ENCODE measurements around the gene KDM3B.
"Not testable (repeated sequence)": the region's sequence is repeated elsewhere in the genome, so short reads cannot be mapped to it uniquely, and the experiment has no call there.

Gene KDM3B

GRCh38 chr5:138370537-138370936 is 18.1 kb downstream of the KDM3B start:
- Histone ChIP-seq H3K36me3 (ENCODE audit: insufficient read depth, low read length) (peaks cover 24% of the 10 kb centered on the region), H3K9me3 (ENCODE audit: insufficient read depth, low read depth, low read length) (no peaks in the 10 kb centered on the region), H3K9ac (ENCODE audit: low read depth, low read length) (no peak overlapping the region), H3K27ac (ENCODE audit: low read depth, low read length) (no peak overlapping the region), H3K27me3 (ENCODE audit: insufficient read depth, low read length) (no peaks in the 10 kb centered on the region), H3K4me1 (ENCODE audit: insufficient read depth, low read length) (no peaks in the 10 kb centered on the region), H3K4me3 (ENCODE audit: low read length) (no peak overlapping the region)
- 92% methylated on average over 3 of the region's 3 CpGs for WGBS

- Histone ChIP-seq H3K9me3 (ENCODE audit: insufficient read depth, low read depth, low read length) (no peaks in the 10 kb centered on the region), H3K4me1 (ENCODE audit: insufficient read depth, low read length) (no peaks in the 10 kb centered on the region), H3K4me3 (ENCODE audit: low read length) (no peak overlapping the region), H3K27ac (ENCODE audit: low read depth, low read length) (no peak overlapping the region), H3K27me3 (ENCODE audit: insufficient read depth, low read length) (no peaks in the 10 kb centered on the region), H3K9ac (ENCODE audit: low read depth, low read length) (no peak overlapping the region), H3K36me3 (ENCODE audit: insufficient read depth, low read length) (peaks cover 31% of the 10 kb centered on the region)
- whole genome bisulfite sequencing, result 97% methylated on average over 1 of the region's 2 CpGs
These were observed 19.0 kb downstream of the KDM3B start for GRCh38 chr5:138371454-138371853.

GRCh38 chr5:138372225-138372624 is 19.7 kb downstream of the KDM3B start:
- 93% methylated on average over 1 of the region's 1 CpG for WGBS
- no peaks in the 10 kb centered on the region for H3K9me3 ChIP-seq (ENCODE audit: insufficient read depth, low read depth, low read length)
- no peak overlapping the region for H3K4me3 ChIP-seq (ENCODE audit: low read length)
- no peaks in the 10 kb centered on the region for H3K27me3 ChIP-seq (ENCODE audit: insufficient read depth, low read length)
- peaks cover 39% of the 10 kb centered on the region for H3K36me3 ChIP-seq (ENCODE audit: insufficient read depth, low read length)
- H3K27ac ChIP-seq (ENCODE audit: low read depth, low read length), result no peak overlapping the region
- no peaks in the 10 kb centered on the region for H3K4me1 ChIP-seq (ENCODE audit: insufficient read depth, low read length)
- H3K9ac ChIP-seq (ENCODE audit: low read depth, low read length), result no peak overlapping the region

- H3K27ac ChIP-seq (ENCODE audit: low read depth, low read length), result no peak overlapping the region
- H3K4me3 ChIP-seq (ENCODE audit: low read length), result no peak overlapping the region
- 83% methylated on average over 4 of the region's 5 CpGs for WGBS
These were observed 20.2 kb downstream of the KDM3B start for GRCh38 chr5:138372653-138373052.

GRCh38 chr5:138382347-138382746 is 29.9 kb downstream of the KDM3B start:
- WGBS, result 96% methylated on average over 8 of the region's 8 CpGs
- Histone ChIP-seq H3K9ac (ENCODE audit: low read depth, low read length) (no peak overlapping the region), H3K27me3 (ENCODE audit: insufficient read depth, low read length) (no peaks in the 10 kb centered on the region), H3K4me1 (ENCODE audit: insufficient read depth, low read length) (no peaks in the 10 kb centered on the region), H3K36me3 (ENCODE audit: insufficient read depth, low read length) (peaks cover 84% of the 10 kb centered on the region), H3K27ac (ENCODE audit: low read depth, low read length) (no peak overlapping the region), H3K4me3 (ENCODE audit: low read length) (no peak overlapping the region), H3K9me3 (ENCODE audit: insufficient read depth, low read depth, low read length) (no peaks in the 10 kb centered on the region)

More at GRCh38 chr5:138372653-138373052, 20.2 kb downstream of the KDM3B start:
- Histone ChIP-seq H3K27me3 (ENCODE audit: insufficient read depth, low read length) (no peaks in the 10 kb centered on the region), H3K4me1 (ENCODE audit: insufficient read depth, low read length) (no peaks in the 10 kb centered on the region), H3K9ac (ENCODE audit: low read depth, low read length) (no peak overlapping the region), H3K9me3 (ENCODE audit: insufficient read depth, low read depth, low read length) (no peaks in the 10 kb centered on the region), H3K36me3 (ENCODE audit: insufficient read depth, low read length) (peaks cover 43% of the 10 kb centered on the region)

- Histone ChIP-seq H3K27me3 (ENCODE audit: insufficient read depth, low read length) (no peaks in the 10 kb centered on the region), H3K27ac (ENCODE audit: low read depth, low read length) (no peak overlapping the region), H3K9ac (ENCODE audit: low read depth, low read length) (no peak overlapping the region), H3K4me1 (ENCODE audit: insufficient read depth, low read length) (no peaks in the 10 kb centered on the region), H3K9me3 (ENCODE audit: insufficient read depth, low read depth, low read length) (no peaks in the 10 kb centered on the region), H3K4me3 (ENCODE audit: low read length) (no peak overlapping the region), H3K36me3 (ENCODE audit: insufficient read depth, low read length) (peaks cover 74% of the 10 kb centered on the region)
- WGBS, result 90% methylated on average over 1 of the region's 1 CpG
These were observed 33.2 kb downstream of the KDM3B start for GRCh38 chr5:138385660-138386059.

GRCh38 chr5:138386290-138386689 is 33.8 kb downstream of the KDM3B start:
- 95% methylated on average over 9 of the region's 10 CpGs for WGBS
- H3K4me3 ChIP-seq (ENCODE audit: low read length), result no peak overlapping the region
- no peaks in the 10 kb centered on the region for H3K9me3 ChIP-seq (ENCODE audit: insufficient read depth, low read depth, low read length)
- no peaks in the 10 kb centered on the region for H3K4me1 ChIP-seq (ENCODE audit: insufficient read depth, low read length)
- H3K27me3 ChIP-seq (ENCODE audit: insufficient read depth, low read length), result no peaks in the 10 kb centered on the region
- H3K27ac ChIP-seq (ENCODE audit: low read depth, low read length), result no peak overlapping the region
- peaks cover 75% of the 10 kb centered on the region for H3K36me3 ChIP-seq (ENCODE audit: insufficient read depth, low read length)
- H3K9ac ChIP-seq (ENCODE audit: low read depth, low read length), result no peak overlapping the region

- H3K27ac ChIP-seq (ENCODE audit: low read depth, low read length), result no peak overlapping the region
- H3K4me3 ChIP-seq (ENCODE audit: low read length), result no peak overlapping the region
- no peak overlapping the region for H3K9ac ChIP-seq (ENCODE audit: low read depth, low read length)
- WGBS, result no CpG with 5 or more reads among the region's 3 CpGs
- H3K9me3 ChIP-seq (ENCODE audit: insufficient read depth, low read depth, low read length), result no peaks in the 10 kb centered on the region
- peaks cover 85% of the 10 kb centered on the region for H3K36me3 ChIP-seq (ENCODE audit: insufficient read depth, low read length)
- H3K27me3 ChIP-seq (ENCODE audit: insufficient read depth, low read length), result no peaks in the 10 kb centered on the region
- H3K4me1 ChIP-seq (ENCODE audit: insufficient read depth, low read length), result no peaks in the 10 kb centered on the region
These were observed 36.8 kb downstream of the KDM3B start for GRCh38 chr5:138389332-138389731.

- H3K4me1 ChIP-seq (ENCODE audit: insufficient read depth, low read length); H3K9ac ChIP-seq (ENCODE audit: low read depth, low read length); H3K4me3 ChIP-seq (ENCODE audit: low read length); H3K9me3 ChIP-seq (ENCODE audit: insufficient read depth, low read depth, low read length); H3K27me3 ChIP-seq (ENCODE audit: insufficient read depth, low read length); H3K27ac ChIP-seq (ENCODE audit: low read depth, low read length): not testable (repeated sequence)
- 98% methylated on average over 10 of the region's 10 CpGs for WGBS
- peaks cover 88% of the 10 kb centered on the region for H3K36me3 ChIP-seq (ENCODE audit: insufficient read depth, low read length)
These were observed 37.4 kb downstream of the KDM3B start for GRCh38 chr5:138389911-138390310.

GRCh38 chr5:138391859-138392386 is 39.4 kb downstream of the KDM3B start:
- no peaks in the 10 kb centered on the region for H3K4me1 ChIP-seq (ENCODE audit: insufficient read depth, low read length)
- peaks cover 84% of the 10 kb centered on the region for H3K36me3 ChIP-seq (ENCODE audit: insufficient read depth, low read length)
- no peak overlapping the region for H3K27ac ChIP-seq (ENCODE audit: low read depth, low read length)
- no peak overlapping the region for H3K9ac ChIP-seq (ENCODE audit: low read depth, low read length)
- H3K4me3 ChIP-seq (ENCODE audit: low read length), result no peak overlapping the region
- H3K27me3 ChIP-seq (ENCODE audit: insufficient read depth, low read length), result no peaks in the 10 kb centered on the region
- H3K9me3 ChIP-seq (ENCODE audit: insufficient read depth, low read depth, low read length), result no peaks in the 10 kb centered on the region
- WGBS, result 95% methylated on average over 9 of the region's 9 CpGs

GRCh38 chr5:138402640-138403039 is 50.2 kb downstream of the KDM3B start:
- Histone ChIP-seq H3K4me3 (ENCODE audit: low read length) (no peak overlapping the region), H3K36me3 (ENCODE audit: insufficient read depth, low read length) (peaks cover 82% of the 10 kb centered on the region), H3K9ac (ENCODE audit: low read depth, low read length) (no peak overlapping the region), H3K9me3 (ENCODE audit: insufficient read depth, low read depth, low read length) (no peaks in the 10 kb centered on the region), H3K4me1 (ENCODE audit: insufficient read depth, low read length) (no peaks in the 10 kb centered on the region), H3K27ac (ENCODE audit: low read depth, low read length) (no peak overlapping the region), H3K27me3 (ENCODE audit: insufficient read depth, low read length) (no peaks in the 10 kb centered on the region)

GRCh38 chr5:138408023-138408422 is 55.5 kb downstream of the KDM3B start:
- peaks cover 5% of the 10 kb centered on the region; the same call in 1 of the 2 replicates for H3K9me3 ChIP-seq (ENCODE audit: insufficient read depth, low read depth, low read length)
- H3K36me3 ChIP-seq (ENCODE audit: insufficient read depth, low read length), result peaks cover 67% of the 10 kb centered on the region
- H3K4me3 ChIP-seq (ENCODE audit: low read length), result no peak overlapping the region
- no peak overlapping the region for H3K27ac ChIP-seq (ENCODE audit: low read depth, low read length)
- H3K27me3 ChIP-seq (ENCODE audit: insufficient read depth, low read length), result no peaks in the 10 kb centered on the region
- no peaks in the 10 kb centered on the region for H3K4me1 ChIP-seq (ENCODE audit: insufficient read depth, low read length)
- H3K9ac ChIP-seq (ENCODE audit: low read depth, low read length), result no peak overlapping the region
- WGBS, result 93% methylated on average over 5 of the region's 5 CpGs

Measured in HUES64 (cell line).